Effector CD8-positive, alpha-beta T cell (primary cell): Measurements from ENCODE around the gene PXN.
A peak's percentile ranks its signal among the peaks of the same experiment; 100 is the strongest.

Experiments
- DNase-seq: peaks from one replicate; lab custom pipeline; 2025; lab: John Stamatoyannopoulos, UW
- total RNA-seq, 4 experiments: gene quantifications; one replicate each; lab custom pipeline; 2026; lab: John Stamatoyannopoulos, UW

Gene PXN
- total RNA-seq, result 41.2 to 89.8 (median 50.7) reads per million in 4 experiments

GRCh38 chr12:120265473-120266179 lies at the start of gene PXN:
Gene PXN (minus strand): TSS chr12:120265730. CDS start chr12:120265629, 101 bp downstream.
- DNase-seq, result peak; percentile 89

- DNase-seq, result no peak
These were observed 48.7 kb upstream of the PXN start for GRCh38 chr12:120314220-120314619.

- peak; percentile 83 for DNase-seq
These were observed 36.7 kb upstream of the PXN start, which contains the start of gene SIRT4 for GRCh38 chr12:120301962-120302815. Gene SIRT4 (plus strand): TSS chr12:120302321. CDS start chr12:120303562, 1,241 bp downstream.

GRCh38 chr12:120292661-120293531 lies 27.4 kb upstream of the PXN start, which contains the start of gene RNU4-1:
Gene RNU4-1 (minus strand): TSS chr12:120293237.
- peak; percentile 73 for DNase-seq

GRCh38 chr12:120292411-120292660 lies 26.8 kb upstream of the PXN start:
- no peak for DNase-seq

GRCh38 chr12:120290609-120291305 lies 25.2 kb upstream of the PXN start:
- DNase-seq, result no peak

- no peak for DNase-seq
These were observed 22.0 kb upstream of the PXN start for GRCh38 chr12:120287491-120287890.

- DNase-seq, result no peak
These were observed 21.4 kb upstream of the PXN start for GRCh38 chr12:120286768-120287490.

- no peak for DNase-seq
These were observed 18.9 kb upstream of the PXN start for GRCh38 chr12:120284381-120284780.

GRCh38 chr12:120283318-120283717 lies 17.8 kb upstream of the PXN start:
- no peak for DNase-seq

- DNase-seq, result no peak
These were observed 12.9 kb upstream of the PXN start for GRCh38 chr12:120278137-120279069.

GRCh38 chr12:120276734-120277133 lies 11.2 kb upstream of the PXN start:
- no peak for DNase-seq

GRCh38 chr12:120267736-120268135 lies 2.2 kb upstream of the PXN start:
- no peak for DNase-seq

- no peak for DNase-seq
These were observed 795 bp upstream of the PXN start for GRCh38 chr12:120266180-120266870.

- DNase-seq, result no peak
These were observed 542 bp downstream of the PXN start for GRCh38 chr12:120264904-120265472.

GRCh38 chr12:120264086-120264903 lies 1.2 kb downstream of the PXN start:
- no peak for DNase-seq

- no peak for DNase-seq
These were observed 1.8 kb downstream of the PXN start for GRCh38 chr12:120263748-120264085.
